ENCODE results near the gene KRT7.

KRT7 gene

GRCh38 chr12:52187206-52187605, 45.8 kb upstream of the KRT7 start:
- H3K4me3 ChIP-seq (ENCODE audit: low read depth, low read length) = no peak overlapping the region

GRCh38 chr12:52187640-52188039, 45.4 kb upstream of the KRT7 start:
- H3K4me3 ChIP-seq (ENCODE audit: low read depth, low read length) = no peak overlapping the region
- no peak for DNase-seq (ENCODE audit: low read depth)
- TF ChIP-seq, protein P1, sequence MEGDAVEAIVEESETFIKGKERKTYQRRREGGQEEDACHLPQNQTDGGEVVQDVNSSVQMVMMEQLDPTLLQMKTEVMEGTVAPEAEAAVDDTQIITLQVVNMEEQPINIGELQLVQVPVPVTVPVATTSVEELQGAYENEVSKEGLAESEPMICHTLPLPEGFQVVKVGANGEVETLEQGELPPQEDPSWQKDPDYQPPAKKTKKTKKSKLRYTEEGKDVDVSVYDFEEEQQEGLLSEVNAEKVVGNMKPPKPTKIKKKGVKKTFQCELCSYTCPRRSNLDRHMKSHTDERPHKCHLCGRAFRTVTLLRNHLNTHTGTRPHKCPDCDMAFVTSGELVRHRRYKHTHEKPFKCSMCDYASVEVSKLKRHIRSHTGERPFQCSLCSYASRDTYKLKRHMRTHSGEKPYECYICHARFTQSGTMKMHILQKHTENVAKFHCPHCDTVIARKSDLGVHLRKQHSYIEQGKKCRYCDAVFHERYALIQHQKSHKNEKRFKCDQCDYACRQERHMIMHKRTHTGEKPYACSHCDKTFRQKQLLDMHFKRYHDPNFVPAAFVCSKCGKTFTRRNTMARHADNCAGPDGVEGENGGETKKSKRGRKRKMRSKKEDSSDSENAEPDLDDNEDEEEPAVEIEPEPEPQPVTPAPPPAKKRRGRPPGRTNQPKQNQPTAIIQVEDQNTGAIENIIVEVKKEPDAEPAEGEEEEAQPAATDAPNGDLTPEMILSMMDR (conservative IDR thresholded peaks at IDR 0.05; ENCODE audit: low read depth, low read length) = no peak

More at GRCh38 chr12:52187206-52187605, 45.8 kb upstream of the KRT7 start:
- TF ChIP-seq, protein P1 (conservative IDR thresholded peaks at IDR 0.05; ENCODE audit: low read depth, low read length) = no peak
- no peak for DNase-seq (ENCODE audit: low read depth)

DNA sequence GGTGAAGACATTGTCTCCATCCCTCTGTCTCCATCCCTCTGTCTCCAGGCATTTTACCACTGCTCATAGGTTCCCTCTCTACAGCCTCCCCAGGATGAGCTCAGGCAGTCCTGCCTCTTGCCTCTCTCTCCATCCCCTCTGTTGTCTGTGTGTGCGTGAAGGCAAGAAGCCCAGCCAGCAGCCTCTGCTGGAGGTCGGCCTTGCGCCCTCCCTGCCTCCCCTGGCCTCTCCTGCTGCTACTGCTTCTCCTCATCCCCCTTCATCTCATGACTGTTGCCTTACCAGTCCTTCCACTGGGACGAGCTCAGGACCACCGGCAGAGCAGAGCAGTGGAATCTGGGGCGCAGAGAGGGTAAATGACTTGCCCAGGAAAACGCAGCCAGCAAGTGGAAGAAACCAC, 44.4 kb upstream of the KRT7 start:
- H3K4me3 ChIP-seq (ENCODE audit: low read depth, low read length) = no peak overlapping the region
- TF ChIP-seq, protein P1 (conservative IDR thresholded peaks at IDR 0.05; ENCODE audit: low read depth, low read length) = no peak

DNA sequence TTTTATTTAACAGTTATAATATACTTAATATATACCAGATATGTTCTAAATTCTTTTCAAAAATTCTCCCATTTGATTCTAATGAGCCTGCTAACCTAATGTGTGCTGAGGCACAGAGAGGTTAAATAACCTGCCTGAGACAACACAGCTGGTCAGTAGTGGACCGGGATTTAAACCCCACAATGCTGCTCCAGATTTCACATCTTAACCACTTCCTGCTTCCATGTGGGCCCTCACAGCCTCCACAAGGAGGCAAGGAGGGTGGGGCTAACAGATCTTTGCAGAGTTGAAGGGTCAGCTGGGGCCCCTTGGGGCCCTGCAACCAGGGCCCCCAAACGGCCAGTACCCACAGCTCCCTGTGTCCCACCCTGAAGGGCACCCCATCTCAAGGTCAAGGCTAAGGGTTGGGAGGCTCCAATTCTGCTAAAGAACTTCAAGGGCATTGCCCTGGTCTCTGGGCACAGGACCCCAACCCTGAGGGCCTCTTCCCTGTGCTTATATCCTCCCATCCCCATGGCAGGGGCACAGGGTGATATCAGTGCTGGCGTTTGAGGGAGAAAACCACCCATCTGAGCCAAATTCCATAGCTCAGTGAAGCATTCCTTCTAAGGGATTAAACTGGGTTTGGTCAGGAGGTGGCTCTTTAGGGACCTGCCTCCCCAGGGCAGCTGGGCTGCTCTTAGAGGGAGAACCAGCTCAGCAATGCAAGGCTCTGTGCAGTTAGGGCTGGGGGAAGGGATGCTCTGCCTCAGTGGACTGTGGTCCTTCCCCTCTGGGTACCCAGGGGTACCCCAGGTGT, 43.5 kb upstream of the KRT7 start:
- DNase-seq (ENCODE audit: low read depth) = peak; percentile 56
- no peak overlapping the region for H3K4me3 ChIP-seq (ENCODE audit: low read depth, low read length)
- TF ChIP-seq, protein P1 (conservative IDR thresholded peaks at IDR 0.05; ENCODE audit: low read depth, low read length) = peak; percentile 6

More for the DNA sequence above, 44.4 kb upstream of the KRT7 start:
- no peak for DNase-seq (ENCODE audit: low read depth)

GRCh38 chr12:52190860-52191729, 41.9 kb upstream of the KRT7 start:
- no peak for DNase-seq (ENCODE audit: low read depth)
- no peak overlapping the region for H3K4me3 ChIP-seq (ENCODE audit: low read depth, low read length)
- TF ChIP-seq, protein P1 (conservative IDR thresholded peaks at IDR 0.05; ENCODE audit: low read depth, low read length) = no peak

DNA sequence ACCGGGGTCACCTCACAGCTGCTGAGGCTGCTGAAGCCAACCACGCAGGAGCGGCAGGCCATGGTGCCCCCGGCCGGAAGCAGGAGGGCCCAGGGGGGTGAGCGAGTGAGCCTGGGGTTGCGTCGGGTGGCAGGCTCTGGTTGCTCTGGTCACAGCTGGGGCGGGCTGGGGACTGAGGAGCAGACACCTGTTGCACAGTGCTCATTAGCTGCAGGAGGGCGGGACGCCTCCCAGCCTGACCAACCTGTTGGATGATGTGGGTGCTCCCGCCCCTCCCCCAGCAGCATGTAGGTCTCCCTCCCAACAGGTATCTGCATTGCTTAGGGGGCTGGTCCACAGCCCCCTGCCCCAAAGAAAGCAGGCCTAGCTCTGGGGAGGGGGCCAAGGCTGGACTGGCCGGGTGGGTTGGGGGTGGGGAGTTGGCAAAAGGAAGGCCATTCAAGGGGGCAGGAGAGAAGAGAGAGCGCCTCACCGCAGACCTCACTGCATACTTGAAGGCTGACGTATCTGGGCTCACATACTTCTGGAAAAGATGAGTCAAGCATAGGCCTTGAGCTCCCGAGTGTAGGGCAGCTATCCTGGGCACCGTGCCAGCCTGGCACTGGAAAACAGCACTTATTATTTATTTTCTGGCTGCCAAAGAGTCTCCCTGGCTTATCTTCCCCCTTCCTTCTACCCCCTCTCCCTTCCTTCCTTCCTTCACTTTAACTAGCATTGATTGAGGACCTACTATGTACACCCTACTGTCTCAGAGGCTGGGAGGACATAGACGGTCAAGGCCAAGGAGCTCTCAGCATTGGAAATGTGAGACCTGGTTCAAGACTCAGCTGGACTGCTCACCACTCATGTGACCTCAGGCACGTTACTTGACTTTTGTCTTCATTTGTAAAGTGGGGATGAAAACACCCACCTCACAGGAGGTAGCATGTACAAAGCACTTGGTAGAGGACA, 40.9 kb upstream of the KRT7 start, which contains the start of gene KRT80:
TSS of gene KRT80 (minus strand) at position 174 of the 951 bp plus-strand sequence. CDS start at position 62, 112 bp downstream.
- peak; percentile 99 for DNase-seq (ENCODE audit: low read depth)
- H3K4me3 ChIP-seq (ENCODE audit: low read depth, low read length) = no peak within 1 kb of the TSS
- TF ChIP-seq, protein P1 (conservative IDR thresholded peaks at IDR 0.05; ENCODE audit: low read depth, low read length) = no peak

Data from choroid plexus epithelial cell (primary cell).